H9 (cell line): ENCODE measurements around the gene EIF3D. TPM values are rescaled to one million over a fixed set of nuclear protein-coding genes. Genes with fewer than 3 reads are reported as not detected.

Experiments
- DNase-seq: peaks from one replicate; pipeline ENCODE4 v3.0.0-alpha.2; 2017
- H2AFZ ChIP-seq: one replicate; pipeline ENCODE4 v1.6.1; 2013; ENCODE audit warnings: mild to moderate bottlenecking, low read length, control low read depth, moderate library complexity
- H2AK5ac ChIP-seq: 2 replicates; pipeline ENCODE4 v1.6.1; 2013; ENCODE audit warnings: low read length, control low read depth, mixed read lengths; ENCODE audit not compliant: insufficient read length
- H2BK120ac ChIP-seq: one replicate; pipeline ENCODE4 v1.6.1; 2013; ENCODE audit warnings: low read depth, mild to moderate bottlenecking, low read length, control low read depth, inconsistent platforms; ENCODE audit not compliant: poor library complexity, severe bottlenecking
- H2BK12ac ChIP-seq: 2 replicates; pipeline ENCODE4 v1.6.1; 2013; ENCODE audit warnings: low read length, control low read depth, mixed read lengths, low read depth; ENCODE audit not compliant: insufficient read length
- H2BK15ac ChIP-seq: 2 replicates; pipeline ENCODE4 v1.6.1; 2013; ENCODE audit warnings: low read depth, low read length, control low read depth
- H2BK20ac ChIP-seq: one replicate; pipeline ENCODE4 v1.6.1; 2013; ENCODE audit warnings: low read depth, mild to moderate bottlenecking, low read length, control low read depth, inconsistent platforms; ENCODE audit not compliant: poor library complexity, severe bottlenecking
- H2BK5ac ChIP-seq: 2 replicates; pipeline ENCODE4 v1.6.1; 2013; ENCODE audit warnings: low read length, control low read depth, mixed read lengths; ENCODE audit not compliant: insufficient read length
- H3K14ac ChIP-seq: 2 replicates; pipeline ENCODE4 v1.6.1; 2013; ENCODE audit warnings: low read length, control low read depth; ENCODE audit not compliant: insufficient read depth
- H3K18ac ChIP-seq: 2 replicates; pipeline ENCODE4 v1.6.1; 2013; ENCODE audit warnings: low read depth, mild to moderate bottlenecking, mixed read lengths, low read length, control low read depth; ENCODE audit not compliant: insufficient read length
- H3K23ac ChIP-seq: 2 replicates; pipeline ENCODE4 v1.6.1; 2013; ENCODE audit warnings: low read length, control low read depth, mixed read lengths, low read depth; ENCODE audit not compliant: insufficient read length
- H3K23me2 ChIP-seq: 2 replicates; pipeline ENCODE4 v1.6.1; 2013; ENCODE audit warnings: low read depth, mild to moderate bottlenecking, mixed read lengths, low read length, control low read depth; ENCODE audit not compliant: insufficient read length, poor library complexity, severe bottlenecking
- H3K27ac ChIP-seq: 2 replicates; pipeline ENCODE4 v1.5.1; 2013; ENCODE audit warnings: low read length, control low read depth, mixed read lengths, low read depth; ENCODE audit not compliant: insufficient read length
- H3K27me3 ChIP-seq: 2 replicates; pipeline ENCODE4 v1.6.1; 2013; ENCODE audit warnings: low read length, control low read depth, inconsistent platforms; ENCODE audit not compliant: insufficient read depth
- H3K4ac ChIP-seq: 2 replicates; pipeline ENCODE4 v1.6.1; 2013; ENCODE audit warnings: low read depth, mild to moderate bottlenecking, control low read depth, inconsistent platforms, low read length, moderate library complexity
- H3K4me1 ChIP-seq: 2 replicates; pipeline ENCODE4 v1.6.1; 2013; ENCODE audit warnings: low read length, control low read depth, inconsistent platforms; ENCODE audit not compliant: insufficient read depth
- H3K4me2 ChIP-seq: 2 replicates; pipeline ENCODE4 v1.6.1; 2013; ENCODE audit warnings: low read length, control low read depth, mixed read lengths; ENCODE audit not compliant: insufficient read length, insufficient read depth
- H3K56ac ChIP-seq: 2 replicates; pipeline ENCODE4 v1.6.1; 2013; ENCODE audit warnings: low read depth, mild to moderate bottlenecking, mixed read lengths, low read length, control low read depth; ENCODE audit not compliant: insufficient read length
- H3K79me1 ChIP-seq: 2 replicates; pipeline ENCODE4 v1.6.1; 2013; ENCODE audit warnings: low read depth, mild to moderate bottlenecking, moderate library complexity, low read length, control low read depth, inconsistent platforms; ENCODE audit not compliant: insufficient read depth, poor library complexity, severe bottlenecking
- H3K79me2 ChIP-seq: 2 replicates; pipeline ENCODE4 v1.6.1; 2013; ENCODE audit warnings: low read length, control low read depth, inconsistent platforms; ENCODE audit not compliant: insufficient read depth
- H3K9ac ChIP-seq: 2 replicates; pipeline ENCODE4 v1.6.1; 2013; ENCODE audit warnings: low read length, control low read depth, mixed read lengths; ENCODE audit not compliant: insufficient read length; ENCODE audit errors: extremely low read depth
- H3K9me3 ChIP-seq: one replicate; pipeline ENCODE4 v1.6.1; 2013; ENCODE audit warnings: low read depth, low read length, inconsistent platforms; ENCODE audit not compliant: control insufficient read depth
- H3T11ph ChIP-seq: one replicate; pipeline ENCODE4 v1.6.1; 2013; ENCODE audit warnings: mild to moderate bottlenecking, low read length, control low read depth, inconsistent platforms
- H4K20me1 ChIP-seq: one replicate; pipeline ENCODE4 v1.6.1; 2013; ENCODE audit not compliant: control insufficient read depth, insufficient read length, insufficient read depth
- H4K5ac ChIP-seq: 2 replicates; pipeline ENCODE4 v1.6.1; 2013; ENCODE audit warnings: low read depth, mild to moderate bottlenecking, mixed read lengths, low read length, control low read depth; ENCODE audit not compliant: insufficient read length
- H4K8ac ChIP-seq: replicated peaks from 2 replicates; pipeline ENCODE4 v1.6.1; 2013; ENCODE audit warnings: low read length, control low read depth, mixed read lengths, low read depth; ENCODE audit not compliant: insufficient read length
- H4K91ac ChIP-seq: 2 replicates; pipeline ENCODE4 v1.6.1; 2013; ENCODE audit warnings: low read depth, mild to moderate bottlenecking, moderate library complexity, mixed read lengths, low read length, control low read depth; ENCODE audit not compliant: insufficient read length
- H3K27ac Mint-ChIP-seq, 3 experiments: 2 replicates in 2 of 3; 3 replicates in 1 of 3; pipeline ENCODE4 v1.8.0; 2020 to 2021; ENCODE audit warnings: mixed read lengths in 3 of 3, mild to moderate bottlenecking in 1 of 3, moderate library complexity in 1 of 3
- H3K27me3 Mint-ChIP-seq: 2 replicates; pipeline ENCODE4 v1.8.0; 2021; ENCODE audit warnings: low read depth, mild to moderate bottlenecking, moderate library complexity, mixed read lengths
- H3K36me3 Mint-ChIP-seq, 3 experiments: 2 replicates in 2 of 3; 3 replicates in 1 of 3; pipeline ENCODE4 v1.8.0; 2020 to 2021; ENCODE audit warnings: low read depth in 3 of 3, mixed read lengths in 3 of 3; ENCODE audit not compliant: insufficient read depth in 1 of 3
- H3K4me1 Mint-ChIP-seq, 2 experiments: 2 replicates each; pipeline ENCODE4 v1.8.0; 2020; ENCODE audit warnings: mixed read lengths in 2 of 2
- H3K4me3 Mint-ChIP-seq, 2 experiments: 2 replicates in 1 of 2; 3 replicates in 1 of 2; pipeline ENCODE4 v1.8.0; 2020 to 2021; ENCODE audit warnings: mild to moderate bottlenecking in 2 of 2, mixed read lengths in 2 of 2, moderate library complexity in 1 of 2
- H3K9me3 Mint-ChIP-seq, 2 experiments: 2 replicates in 1 of 2; 3 replicates in 1 of 2; pipeline ENCODE4 v1.8.0; 2020; ENCODE audit warnings: mild to moderate bottlenecking in 2 of 2, mixed read lengths in 2 of 2, moderate library complexity in 1 of 2
- CTCF ChIP-seq: fragments of 200-600 bp; sonication (generic); conservative IDR thresholded peaks from 3 replicates; pipeline ENCODE4 v1.8.0; 2021; ENCODE audit warnings: antibody characterized with exemption, mild to moderate bottlenecking
- WGBS: extraction: QIAGEN DNeasy Blood & Tissue Kit; methylation state at CpG from one replicate; pipeline ENCODE4 v1.1.7; 2013; ENCODE audit warnings: missing lambda C conversion rate, low lambda C conversion rate, mixed read lengths; ENCODE audit not compliant: insufficient read length; ENCODE audit errors: extremely low coverage; 5-methylcytosine and 5-hydroxymethylcytosine counted together
- total RNA-seq: library from RNA; stranded (reverse); gene quantifications from 2 replicates; pipeline ENCODE4 v1.2.1, GENCODE V29; 2021

The EIF3D gene
- total RNA-seq, 1 experiment from 2014 or later: 198 TPM

DNA sequence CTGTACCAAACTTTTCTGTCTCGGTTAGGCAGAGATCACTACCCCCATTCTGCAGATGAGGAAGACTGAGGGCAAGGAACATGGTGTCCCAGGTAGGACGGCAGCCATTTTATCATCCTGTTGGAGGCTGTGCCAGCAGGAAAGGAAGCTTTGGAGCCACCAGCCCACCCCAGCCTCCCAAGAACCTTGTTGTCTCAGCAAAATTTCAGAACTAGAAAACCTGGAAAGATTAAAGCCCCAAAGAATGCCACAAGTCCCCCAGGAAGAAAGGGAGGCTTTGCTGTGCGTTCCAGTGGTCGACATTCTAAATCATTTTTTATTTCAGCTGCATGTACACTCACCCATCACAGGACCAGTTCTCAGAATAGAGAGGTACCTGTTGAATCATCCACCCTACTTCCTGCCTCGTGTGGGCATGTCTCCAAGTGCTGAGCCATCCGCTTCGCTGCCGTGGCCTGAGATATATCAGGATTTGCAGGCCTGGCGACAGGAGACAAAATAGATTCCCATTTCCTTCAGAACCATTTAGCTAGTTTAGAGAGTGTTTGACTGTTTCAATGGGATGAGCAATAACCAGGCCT, 13.0 kb upstream of the EIF3D start:
- no peak for DNase-seq
- Histone ChIP-seq H2BK5ac (no peak overlapping the region), H3K4me2 (no peak overlapping the region), H3K27me3 (no peaks in the 10 kb centered on the region), H3K79me1 (no peaks in the 10 kb centered on the region), H4K8ac (no peak overlapping the region), H3K56ac (no peak overlapping the region), H4K5ac (no peak overlapping the region), H2AK5ac (no peak overlapping the region), H3K4ac (no peak overlapping the region), H2AFZ (no peak overlapping the region), H3K9me3 (no peaks in the 10 kb centered on the region), H3K79me2 (no peaks in the 10 kb centered on the region), H2BK12ac (no peak overlapping the region), H3K14ac (no peak overlapping the region), H3T11ph (no peak overlapping the region), H3K18ac (no peak overlapping the region), H4K91ac (no peak overlapping the region), H3K27ac (no peak overlapping the region), H3K9ac (no peak overlapping the region), H2BK20ac (no peak overlapping the region), H2BK120ac (no peak overlapping the region), H3K23me2 (no peaks in the 10 kb centered on the region), H2BK15ac (no peak overlapping the region), H4K20me1 (peaks cover 3% of the 10 kb centered on the region), H3K4me1 (peaks cover 3% of the 10 kb centered on the region; the same call in 1 of the 2 replicates), H3K23ac (no peak overlapping the region)
- peaks cover 20% of the 10 kb centered on the region for H3K27me3 Mint-ChIP-seq
- H3K36me3 Mint-ChIP-seq: no peaks in the 10 kb centered on the region
- no peak overlapping the region for H3K27ac Mint-ChIP-seq
- H3K9me3 Mint-ChIP-seq: no peaks in the 10 kb centered on the region
- no peak overlapping the region for H3K4me3 Mint-ChIP-seq
- WGBS: no CpG with 5 or more reads among the region's 9 CpGs
- peaks cover 3 to 10% of the 10 kb centered on the region in 2 experiments for H3K4me1 Mint-ChIP-seq
- TF ChIP-seq CTCF: no peak
